GDM1 (cell line): ENCODE data around the gene HOXD3.

Source experiments
- DNase-seq: peaks from one replicate; lab custom pipeline; 2025; lab: John Stamatoyannopoulos, UW

HOXD3 gene

DNA sequence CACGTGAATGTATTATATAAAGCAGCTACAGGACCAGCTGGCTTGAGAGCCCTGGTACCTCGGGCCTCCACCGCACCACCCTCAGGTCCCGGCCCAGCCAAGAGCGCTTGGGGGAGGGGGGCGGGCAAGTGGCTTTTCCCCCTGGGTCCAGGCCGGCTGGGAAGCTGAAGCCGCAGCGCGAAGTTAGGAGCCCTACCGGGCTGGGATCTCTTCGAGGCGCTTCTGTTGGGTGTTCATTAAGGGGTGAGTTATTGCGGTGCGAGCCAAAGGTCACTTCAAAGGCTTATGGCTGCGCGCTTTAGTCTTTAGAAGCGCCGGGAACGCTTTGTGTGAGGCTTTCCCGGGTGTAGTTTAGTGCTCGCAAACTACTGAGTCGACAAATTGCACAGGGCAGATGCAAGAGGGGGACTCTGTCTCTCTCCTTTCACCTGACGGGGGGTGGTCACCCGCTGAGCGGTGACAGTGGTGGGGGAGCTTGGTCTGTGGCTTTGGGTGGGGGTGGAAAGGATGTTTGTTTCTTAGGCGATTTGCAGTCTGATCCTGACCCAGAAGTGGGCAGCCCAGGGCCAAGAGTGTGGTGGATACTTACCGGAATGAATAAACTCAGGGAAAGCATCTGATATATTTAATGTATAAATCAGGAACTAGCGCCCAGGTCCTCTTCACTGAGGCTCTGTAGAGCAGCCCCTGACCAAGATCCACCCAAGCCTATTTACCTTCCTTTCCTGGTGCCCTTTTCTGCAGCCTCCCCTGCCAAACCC, 6.0 kb downstream of the HOXD3 start:
- DNase-seq, result no peak

DNA sequence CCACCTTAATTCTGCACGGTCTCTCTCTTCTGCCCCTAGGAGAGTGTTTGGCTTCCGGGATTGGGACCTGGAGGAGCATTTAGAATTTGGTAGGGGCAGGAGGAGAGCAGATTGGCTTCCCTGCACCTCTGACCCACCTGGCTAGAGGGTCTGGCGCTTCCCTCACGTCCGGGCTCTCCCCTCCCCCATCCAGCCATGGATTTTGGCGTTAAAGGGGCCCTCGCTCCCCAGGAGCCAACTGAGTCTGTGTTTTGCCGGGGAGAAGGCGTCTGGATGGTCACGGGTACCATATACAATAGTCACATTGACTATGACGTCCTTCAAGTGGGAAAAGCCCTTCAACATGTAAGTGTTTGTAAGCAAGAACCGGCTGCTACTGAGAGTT, 6.6 kb downstream of the HOXD3 start:
- DNase-seq, result no peak

DNA sequence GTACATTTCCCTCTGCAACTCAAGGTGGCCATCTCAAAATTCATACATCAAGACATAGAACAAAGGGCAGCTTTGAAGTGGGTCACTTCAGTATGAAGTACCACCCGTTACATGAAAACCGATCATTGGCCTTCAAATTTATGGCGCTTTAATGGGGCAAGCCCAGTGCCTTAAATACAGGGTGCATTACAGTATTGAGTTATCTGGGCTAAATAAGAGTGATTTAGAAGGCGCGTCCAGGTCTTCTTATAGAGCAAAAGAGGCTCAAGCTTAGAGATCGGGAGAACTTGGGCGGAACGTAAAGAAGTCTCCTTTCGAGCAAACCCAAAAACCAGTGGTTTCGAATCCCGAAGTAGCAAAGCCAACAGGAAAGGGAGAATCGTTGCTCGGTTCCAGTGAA, 7.1 kb downstream of the HOXD3 start:
- no peak for DNase-seq

DNA sequence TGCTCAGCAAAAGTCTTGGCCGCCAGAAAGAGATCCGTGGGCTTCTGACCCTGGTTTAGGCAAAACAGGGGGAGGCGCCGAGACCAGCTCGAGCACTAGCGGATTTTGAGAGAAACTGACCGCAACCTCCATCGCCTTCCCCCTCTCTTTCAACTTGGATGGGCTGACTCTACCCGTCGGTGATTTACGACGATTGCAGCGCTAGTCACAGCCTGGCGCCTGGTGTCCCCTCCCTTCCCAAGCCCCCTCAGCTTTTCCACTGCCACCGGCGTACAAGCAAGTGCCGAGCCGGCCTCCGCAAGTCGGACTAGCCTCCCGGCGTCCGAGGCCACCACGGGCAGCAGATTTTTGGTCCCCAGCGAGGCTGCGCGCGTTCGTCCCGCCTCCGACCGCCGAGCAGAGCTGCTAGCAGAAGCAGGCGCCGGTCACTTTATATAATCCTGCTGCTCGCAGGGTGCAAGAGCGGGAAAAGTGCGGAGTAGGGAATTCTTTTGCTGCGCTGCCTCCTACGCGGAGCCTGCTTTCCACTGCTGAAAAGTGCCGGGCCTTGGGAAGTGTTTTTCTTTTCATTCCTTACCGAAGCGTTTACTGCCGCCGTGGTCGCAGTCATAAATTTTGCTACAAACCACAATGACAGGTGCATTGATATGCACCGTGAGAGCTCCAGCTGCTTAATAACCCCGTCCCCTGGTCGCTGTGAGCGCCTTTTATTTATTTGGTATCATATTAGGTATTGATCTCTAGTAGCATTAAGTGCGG, 7.7 kb downstream of the HOXD3 start:
- no peak for DNase-seq

DNA sequence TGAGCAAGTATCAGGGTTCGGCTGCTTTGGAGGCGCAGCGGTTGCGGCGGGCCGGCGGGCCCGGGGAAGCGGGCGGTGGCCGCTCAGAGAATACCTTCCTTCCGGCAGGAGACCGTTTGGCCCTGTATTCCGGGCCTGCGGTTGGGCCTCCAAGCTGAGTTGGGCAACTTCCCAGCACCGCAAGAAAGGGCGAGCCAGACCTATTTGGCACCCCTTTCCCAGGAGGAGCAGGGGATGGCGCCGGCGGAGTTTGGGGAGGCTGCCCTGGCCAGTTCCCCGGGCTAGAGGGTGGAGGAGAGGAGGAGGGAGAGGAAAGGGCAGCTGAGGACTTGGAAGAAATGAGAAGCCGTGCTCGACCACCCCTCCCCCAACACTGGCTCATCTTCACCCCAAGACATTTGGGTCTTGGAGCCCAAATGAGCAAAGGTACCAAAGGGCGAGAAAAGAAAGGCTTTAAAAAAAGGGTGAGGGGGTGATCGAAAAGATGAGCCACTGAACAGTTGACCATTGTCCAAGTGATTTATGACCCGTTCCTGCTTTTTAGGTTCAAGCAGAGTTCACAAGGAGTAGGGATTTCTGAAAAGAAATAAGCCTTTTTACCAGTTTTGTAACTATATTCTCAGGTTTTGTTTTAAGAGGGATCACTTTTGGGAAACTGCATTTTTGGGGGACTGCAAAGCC, 8.4 kb downstream of the HOXD3 start:
- no peak for DNase-seq

DNA sequence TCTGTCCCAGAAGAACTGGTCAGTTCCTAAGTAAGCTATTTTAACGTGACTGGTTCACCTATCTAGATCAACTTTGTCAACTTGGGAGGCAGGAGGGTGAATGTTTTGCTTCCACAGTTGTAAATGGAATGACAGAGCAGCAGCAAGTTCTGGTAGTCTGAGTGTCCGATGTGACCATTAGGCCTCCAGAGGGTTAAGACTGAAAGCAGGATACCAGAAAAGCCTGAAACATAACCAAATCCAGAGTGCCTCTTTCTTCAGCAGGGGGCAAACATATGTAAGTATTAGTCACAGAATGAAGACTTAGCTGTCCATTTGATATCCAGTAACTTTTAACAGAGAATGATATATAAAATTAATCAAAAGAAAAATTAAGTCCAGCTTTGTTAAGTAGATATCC, 9.2 kb downstream of the HOXD3 start:
- no peak for DNase-seq

DNA sequence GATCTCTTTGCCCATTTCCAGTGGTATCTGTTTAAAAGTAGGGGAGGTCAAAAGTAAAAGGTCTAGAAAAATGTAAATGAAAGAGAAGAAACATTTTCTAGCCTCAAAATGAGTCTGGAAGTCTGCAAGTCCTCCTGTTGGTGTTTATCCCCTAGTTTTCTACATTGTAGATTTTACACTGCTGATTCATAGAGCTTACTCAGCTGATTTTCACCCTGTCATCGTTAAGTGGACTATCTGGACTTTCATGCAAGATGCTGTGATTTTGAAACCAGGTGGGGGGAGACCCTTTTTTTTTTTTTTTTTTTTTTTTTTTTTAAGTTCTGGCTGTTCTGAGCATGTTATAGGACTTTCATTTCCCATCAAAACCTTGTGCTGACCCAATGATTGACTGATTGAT, 10.3 kb downstream of the HOXD3 start:
- DNase-seq, result no peak

DNA sequence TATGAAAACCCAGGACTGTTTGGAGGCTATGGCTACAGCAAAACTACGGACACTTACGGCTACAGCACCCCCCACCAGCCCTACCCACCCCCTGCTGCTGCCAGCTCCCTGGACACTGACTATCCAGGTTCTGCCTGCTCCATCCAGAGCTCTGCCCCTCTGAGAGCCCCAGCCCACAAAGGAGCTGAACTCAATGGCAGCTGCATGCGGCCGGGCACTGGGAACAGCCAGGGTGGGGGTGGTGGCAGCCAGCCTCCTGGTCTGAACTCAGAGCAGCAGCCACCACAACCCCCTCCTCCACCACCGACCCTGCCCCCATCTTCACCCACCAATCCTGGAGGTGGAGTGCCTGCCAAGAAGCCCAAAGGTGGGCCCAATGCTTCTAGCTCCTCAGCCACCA, 12.1 kb downstream of the HOXD3 start:
- DNase-seq, result no peak

DNA sequence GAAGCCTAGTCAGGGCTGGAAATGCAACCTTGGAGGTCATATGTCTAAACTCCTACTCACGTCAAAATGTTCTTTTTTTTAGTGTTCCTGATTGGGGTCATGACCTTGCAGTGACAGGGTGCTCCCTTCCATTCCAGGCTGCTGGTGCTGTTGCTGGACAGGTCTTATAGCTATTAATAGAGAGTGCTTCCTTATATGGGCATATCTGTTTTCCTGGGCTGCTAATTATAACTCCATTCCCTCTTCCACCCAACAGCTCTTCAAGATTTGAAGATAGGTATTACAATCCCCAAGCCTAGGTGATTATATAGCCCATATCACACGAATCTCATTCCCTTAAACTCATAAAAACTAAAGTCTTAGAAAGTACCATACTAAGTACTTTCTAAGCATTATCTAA, 12.6 kb downstream of the HOXD3 start:
- no peak for DNase-seq

DNA sequence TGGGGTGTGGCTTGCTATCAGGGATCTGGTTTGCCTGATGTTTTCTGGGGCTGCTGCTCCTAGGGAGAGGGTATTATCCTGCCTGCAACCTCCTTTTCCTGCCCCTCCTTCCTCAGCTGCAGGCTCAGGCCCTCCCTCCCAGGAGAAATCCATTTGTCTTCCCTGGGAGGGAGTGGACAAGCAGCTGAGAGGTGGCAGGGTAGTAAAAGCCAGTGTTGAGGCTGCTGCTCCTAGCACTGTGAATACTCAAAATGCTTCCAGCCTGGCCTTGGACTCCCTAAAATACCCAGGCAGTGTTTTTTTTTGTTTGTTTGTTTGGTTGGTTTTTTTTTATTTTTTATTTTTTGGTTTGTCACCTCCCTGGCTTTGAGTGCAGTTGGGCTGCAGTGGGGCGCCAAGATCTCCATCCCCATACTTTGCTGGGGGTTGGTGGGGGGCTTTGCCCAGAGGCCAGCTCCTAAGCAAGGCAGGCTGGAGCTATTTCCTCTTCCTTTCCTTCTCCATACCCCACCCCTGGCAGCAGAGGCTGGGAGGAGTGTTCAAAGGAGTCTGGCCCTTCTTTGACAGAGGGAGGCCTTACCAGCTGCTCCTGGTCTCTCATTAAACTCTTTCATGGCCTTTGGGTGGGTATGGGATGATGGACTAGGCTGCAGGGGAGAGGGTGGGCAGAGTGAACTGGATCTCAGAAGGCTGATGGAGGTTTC, 13.6 kb downstream of the HOXD3 start:
- DNase-seq, result no peak

DNA sequence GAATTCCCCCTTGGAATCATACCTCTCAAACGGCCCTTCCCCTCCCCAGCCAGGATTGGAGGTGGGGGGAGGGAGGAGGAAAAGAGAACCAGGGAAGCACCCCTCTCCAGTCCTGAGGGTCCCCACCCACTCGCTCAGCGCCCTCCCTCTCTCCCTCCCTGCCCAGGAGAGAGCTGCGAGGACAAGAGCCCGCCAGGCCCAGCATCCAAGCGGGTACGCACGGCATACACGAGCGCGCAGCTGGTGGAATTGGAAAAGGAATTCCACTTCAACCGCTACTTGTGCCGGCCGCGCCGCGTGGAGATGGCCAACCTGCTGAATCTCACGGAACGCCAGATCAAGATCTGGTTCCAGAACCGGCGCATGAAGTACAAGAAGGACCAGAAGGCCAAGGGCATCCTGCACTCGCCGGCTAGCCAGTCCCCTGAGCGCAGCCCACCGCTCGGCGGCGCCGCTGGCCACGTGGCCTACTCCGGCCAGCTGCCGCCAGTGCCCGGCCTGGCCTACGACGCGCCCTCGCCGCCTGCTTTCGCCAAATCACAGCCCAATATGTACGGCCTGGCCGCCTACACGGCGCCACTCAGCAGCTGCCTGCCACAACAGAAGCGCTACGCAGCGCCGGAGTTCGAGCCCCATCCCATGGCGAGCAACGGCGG, 14.4 kb downstream of the HOXD3 start:
- DNase-seq, result no peak

DNA sequence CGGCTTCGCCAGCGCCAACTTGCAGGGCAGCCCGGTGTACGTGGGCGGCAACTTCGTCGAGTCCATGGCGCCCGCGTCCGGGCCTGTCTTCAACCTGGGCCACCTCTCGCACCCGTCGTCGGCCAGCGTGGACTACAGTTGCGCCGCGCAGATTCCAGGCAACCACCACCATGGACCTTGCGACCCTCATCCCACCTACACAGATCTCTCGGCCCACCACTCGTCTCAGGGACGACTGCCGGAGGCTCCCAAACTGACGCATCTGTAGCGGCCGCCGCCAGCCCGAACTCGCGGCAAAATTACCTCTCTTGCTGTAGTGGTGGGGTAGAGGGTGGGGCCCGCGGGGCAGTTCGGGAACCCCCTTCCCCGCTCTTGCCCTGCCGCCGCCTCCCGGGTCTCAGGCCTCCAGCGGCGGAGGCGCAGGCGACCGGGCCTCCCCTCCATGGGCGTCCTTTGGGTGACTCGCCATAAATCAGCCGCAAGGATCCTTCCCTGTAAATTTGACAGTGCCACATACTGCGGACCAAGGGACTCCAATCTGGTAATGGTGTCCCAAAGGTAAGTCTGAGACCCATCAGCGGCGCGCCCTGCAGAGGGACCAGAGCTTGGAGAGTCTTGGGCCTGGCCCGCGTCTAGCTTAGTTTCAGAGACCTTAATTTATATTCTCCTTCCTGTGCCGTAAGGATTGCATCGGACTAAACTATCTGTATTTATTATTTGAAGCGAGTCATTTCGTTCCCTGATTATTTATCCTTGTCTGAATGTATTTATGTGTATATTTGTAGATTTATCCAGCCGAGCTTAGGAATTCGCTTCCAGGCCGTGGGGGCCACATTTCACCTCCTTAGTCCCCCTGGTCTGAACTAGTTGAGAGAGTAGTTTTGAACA, 15.1 kb downstream of the HOXD3 start:
- DNase-seq, result no peak

DNA sequence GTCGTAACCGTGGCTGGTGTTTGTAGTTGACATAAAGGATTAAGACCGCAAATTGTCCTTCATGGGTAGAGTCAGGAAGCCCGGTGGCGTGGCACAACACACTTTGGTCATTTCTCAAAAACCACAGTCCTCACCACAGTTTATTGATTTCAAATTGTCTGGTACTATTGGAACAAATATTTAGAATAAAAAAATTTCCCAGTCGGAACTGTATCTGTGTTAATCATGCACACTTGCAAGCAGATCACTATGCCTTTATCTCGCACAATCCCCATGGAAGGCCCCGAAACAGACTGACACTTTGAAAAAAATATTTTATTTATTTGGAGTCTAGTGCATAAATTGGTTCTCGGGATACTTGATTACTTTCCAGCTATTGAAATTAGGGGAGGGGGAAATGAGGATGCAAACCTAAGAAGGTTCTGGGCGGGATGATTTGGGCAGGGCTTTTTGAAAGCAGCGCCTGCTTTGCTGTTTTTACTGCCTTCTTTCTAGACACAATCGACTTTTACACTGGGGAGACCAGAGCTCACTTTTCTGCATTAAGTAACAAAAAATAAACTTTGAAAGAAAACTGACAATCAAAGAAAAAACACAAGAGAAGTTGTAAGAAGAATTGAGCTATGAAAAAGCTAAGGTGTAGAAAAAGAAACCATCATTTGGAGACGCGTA, 15.9 kb downstream of the HOXD3 start:
- no peak for DNase-seq

DNA sequence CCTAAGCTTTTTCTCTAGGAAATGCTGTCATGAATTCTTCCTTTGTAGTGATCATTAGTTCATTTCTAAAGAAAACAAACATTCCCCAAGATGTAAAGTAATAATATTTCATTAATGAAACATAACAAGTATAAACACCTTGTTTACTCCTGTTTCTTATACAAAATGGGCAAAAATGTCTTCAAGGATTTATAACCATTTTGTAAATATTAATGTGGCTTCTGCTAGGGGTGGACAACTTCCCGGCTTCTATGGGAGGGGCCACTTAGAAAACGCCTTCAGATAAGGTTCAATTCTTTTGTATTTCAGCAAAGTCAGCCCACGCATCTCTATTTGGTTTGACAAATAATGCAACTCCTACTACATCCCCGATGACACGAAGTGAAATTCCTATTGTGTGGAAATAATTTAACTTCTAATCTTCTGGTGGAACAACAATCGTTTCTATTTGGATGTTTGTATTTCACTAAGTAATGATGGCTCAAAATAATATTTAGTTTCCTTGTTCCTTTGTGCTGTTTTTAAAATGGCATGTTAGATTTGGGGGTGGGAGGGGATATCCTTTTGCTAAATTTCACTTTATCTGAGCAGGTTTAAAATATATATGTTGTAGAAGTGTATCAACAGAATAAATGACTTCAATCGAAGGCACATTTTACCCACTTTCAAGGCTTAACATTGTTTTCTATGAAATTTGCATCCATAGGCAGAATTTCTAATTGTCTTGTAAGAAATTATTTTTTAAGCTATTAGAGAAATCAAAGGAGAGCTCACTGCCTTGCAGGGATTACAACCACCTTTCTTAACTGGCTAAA, 16.7 kb downstream of the HOXD3 start:
- no peak for DNase-seq

DNA sequence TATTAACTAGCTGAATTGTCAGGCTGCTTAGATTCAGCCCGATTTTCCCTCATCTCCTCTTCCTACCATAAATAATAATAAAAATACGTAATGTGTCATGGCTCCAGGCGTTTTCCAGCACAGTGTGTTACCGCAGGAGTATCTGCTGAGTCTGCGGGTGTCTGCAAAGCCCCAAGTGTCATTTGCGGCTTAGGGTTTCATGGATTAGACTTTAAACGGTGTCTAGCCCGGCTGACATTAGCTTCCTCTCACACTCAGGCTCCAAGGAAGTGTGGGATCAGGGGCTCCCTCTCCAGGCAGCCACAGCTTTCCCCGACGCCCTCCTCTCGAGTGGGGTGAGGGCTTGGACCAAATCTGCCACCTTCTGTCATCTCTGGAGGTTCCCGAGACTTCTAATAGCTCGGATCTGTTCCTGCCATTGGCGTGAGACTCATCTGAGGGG, 17.3 kb downstream of the HOXD3 start:
- no peak for DNase-seq

DNA sequence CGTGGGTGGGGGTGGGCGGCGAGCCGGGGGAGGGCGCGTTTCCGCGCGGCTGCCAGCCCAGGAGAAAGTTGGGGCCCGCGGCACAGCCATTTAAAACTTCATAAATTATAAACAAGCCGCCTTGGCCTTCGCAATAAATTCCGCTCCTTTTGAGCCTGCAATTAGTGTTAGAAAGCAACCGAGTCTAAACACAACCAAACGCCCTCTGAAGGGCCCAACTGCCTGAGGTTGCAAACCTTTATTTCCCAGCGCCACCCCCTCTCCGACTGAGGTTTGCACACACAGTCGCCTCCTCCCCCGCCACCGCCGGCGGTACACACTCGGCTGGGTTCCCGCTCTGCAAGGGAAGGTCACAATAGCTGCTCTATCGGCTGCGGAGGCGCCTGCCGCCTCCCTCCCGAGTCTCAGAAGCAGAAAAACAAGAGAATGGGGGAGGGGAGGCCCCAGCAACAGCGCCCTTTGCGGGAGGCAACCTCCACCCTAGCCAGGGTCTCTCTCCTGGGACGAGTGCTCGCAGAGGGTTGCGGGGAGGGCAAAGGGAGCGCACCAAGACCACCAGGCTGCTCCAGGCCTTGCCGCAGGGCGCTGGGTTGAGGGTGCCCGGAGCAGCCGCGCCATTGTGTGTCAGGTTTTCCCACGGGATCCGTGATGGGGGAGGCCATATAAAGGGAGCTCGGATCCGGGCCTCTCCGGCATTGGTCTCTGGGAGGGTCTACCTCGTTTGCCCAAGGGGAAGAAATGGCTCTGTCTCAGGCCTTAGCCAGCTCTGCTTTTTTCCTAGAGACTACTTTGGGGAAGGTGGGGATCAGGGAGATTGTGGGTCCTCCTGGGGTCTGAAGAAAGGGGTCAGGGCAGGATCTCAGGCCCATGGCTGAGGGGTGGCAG, 18.0 kb downstream of the HOXD3 start:
- DNase-seq, result no peak

DNA sequence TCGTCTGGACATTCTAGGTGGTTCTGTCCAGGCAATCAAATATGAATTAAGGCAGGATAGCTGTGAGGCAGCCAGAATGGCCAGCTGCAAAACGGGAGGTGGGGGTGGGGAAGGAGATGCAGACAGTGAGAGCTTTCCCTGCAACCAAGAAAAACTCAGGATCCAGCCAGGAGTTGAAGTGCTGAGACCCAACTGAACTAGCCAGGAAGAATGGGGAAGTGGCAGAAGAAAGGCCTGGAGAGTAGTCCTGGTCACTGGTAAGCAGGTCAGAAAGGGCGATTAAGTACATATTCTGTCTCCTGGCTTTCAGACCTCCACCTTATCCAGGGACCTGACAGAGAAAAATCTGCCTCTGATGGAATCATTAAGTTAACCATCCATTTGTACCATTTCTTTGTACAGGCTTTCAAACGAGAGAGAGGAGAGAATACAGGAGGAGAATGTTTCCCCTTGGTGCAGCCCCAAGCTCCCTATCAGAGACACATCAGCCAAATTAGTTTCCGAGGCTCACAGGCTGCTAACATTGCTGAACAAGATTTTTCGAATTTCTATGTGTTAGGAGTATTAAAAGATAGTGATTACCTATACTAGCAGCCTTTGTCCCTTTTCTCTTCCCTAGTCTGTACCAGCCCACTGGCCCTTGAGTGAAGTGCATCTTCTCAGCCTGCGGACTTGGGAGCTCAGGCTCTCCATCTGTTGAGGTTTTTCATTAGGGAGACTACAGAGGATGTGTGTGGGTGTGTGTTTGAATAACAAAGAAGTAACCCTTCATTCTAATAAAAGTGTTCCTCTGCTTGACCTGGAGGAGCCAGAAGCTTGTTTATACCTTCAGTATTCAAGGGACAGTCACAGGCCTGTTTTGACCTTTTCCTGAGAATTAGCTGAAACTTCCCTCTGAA, 18.9 kb downstream of the HOXD3 start:
- DNase-seq, result no peak
